T-helper 1 cell treated with Interleukin-12 subunit alpha and Interleukin-12 subunit beta and Interleukin-4 antibody, amounts not matched to agents 30 μg/mL and 1 μg/mL, for 36 hours (primary cell): ENCODE data around the gene RDH12.
"Not testable (repeated sequence)": the region's sequence is repeated elsewhere in the genome, so short reads cannot be mapped to it uniquely, and the experiment has no call there.

ENCODE experiments used
- H3K27ac Mint-ChIP-seq: one replicate; pipeline ENCODE4 v1.8.0; 2021; ENCODE audit warnings: mild to moderate bottlenecking, mixed read lengths
- H3K27me3 Mint-ChIP-seq: one replicate; pipeline ENCODE4 v1.8.0; 2021; ENCODE audit warnings: low read depth, mixed read lengths
- H3K36me3 Mint-ChIP-seq: one replicate; pipeline ENCODE4 v1.8.0; 2021; ENCODE audit warnings: low read depth, mixed read lengths
- H3K4me1 Mint-ChIP-seq: one replicate; pipeline ENCODE4 v1.8.0; 2021; ENCODE audit warnings: low read depth, mixed read lengths
- H3K4me3 Mint-ChIP-seq: one replicate; pipeline ENCODE4 v1.8.0; 2021; ENCODE audit warnings: mild to moderate bottlenecking, moderate library complexity, mixed read lengths
- H3K9me3 Mint-ChIP-seq: one replicate; pipeline ENCODE4 v1.8.0; 2021; ENCODE audit warnings: mixed read lengths

The RDH12 gene

DNA sequence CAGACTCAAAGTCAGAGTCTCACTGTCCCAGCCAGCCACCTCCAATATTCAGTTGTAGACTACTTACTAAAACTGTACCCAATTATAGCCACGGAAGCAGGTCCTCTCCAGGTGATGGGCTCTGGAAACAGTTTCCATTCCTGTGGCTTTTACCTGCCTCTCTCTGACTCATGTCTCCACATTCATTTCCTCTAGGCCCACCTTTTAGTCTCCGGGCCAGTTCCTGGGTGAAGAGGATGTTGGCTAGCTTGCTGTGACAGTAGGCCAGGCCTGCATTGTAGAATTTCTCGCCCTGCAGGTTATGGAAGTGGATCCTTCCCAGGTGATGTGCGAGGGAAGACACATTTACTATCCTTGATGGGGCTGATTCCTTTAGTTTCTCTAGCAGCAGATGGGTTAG is 11.7 kb upstream of the RDH12 start:
- no peaks in the 10 kb centered on the region for H3K27me3 Mint-ChIP-seq
- H3K9me3 Mint-ChIP-seq, result no peaks in the 10 kb centered on the region
- peaks cover 28% of the 10 kb centered on the region for H3K4me1 Mint-ChIP-seq
- no peak overlapping the region for H3K4me3 Mint-ChIP-seq
- no peak overlapping the region for H3K27ac Mint-ChIP-seq
- peaks cover 49% of the 10 kb centered on the region for H3K36me3 Mint-ChIP-seq

DNA sequence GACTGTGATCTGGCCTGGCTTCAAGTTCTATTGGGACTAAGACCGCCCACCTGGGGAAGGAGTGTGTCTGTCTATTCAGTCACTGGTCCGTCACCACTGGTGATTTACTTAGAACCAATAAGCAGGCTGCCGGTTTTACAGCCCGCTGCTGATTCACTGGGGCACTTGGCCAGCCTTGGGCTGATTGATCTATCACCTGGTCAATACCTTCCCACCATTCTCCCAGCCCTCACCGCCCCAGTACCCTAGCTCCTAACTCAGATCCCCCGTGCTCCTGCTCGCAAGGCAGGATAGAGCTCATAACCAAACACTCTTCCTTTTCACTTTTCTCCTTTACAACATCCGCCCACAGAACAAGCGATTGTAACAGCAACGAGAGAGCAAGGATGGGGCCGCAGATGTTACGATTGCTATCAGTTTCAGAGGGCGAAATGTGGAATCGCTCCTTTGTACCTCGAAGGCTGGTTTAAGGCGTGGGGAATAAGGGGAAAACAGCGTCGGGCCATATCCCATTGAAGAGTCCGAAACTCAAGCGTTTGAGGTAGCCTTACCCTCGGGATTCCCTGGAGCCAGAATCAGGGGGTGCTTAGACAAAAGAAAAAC is 6.8 kb upstream of the RDH12 start:
- Mint-ChIP-seq H3K4me3 (peak overlapping the region; percentile 91), H3K36me3 (peaks cover 18% of the 10 kb centered on the region), H3K27me3 (no peaks in the 10 kb centered on the region), H3K4me1 (peaks cover 33% of the 10 kb centered on the region), H3K9me3 (no peaks in the 10 kb centered on the region), H3K27ac (peak overlapping the region; percentile 97)

GRCh38 chr14:67695394-67695949 is 6.2 kb upstream of the RDH12 start, which contains the start of gene RDH11:
TSS of gene RDH11 (minus strand) at chr14:67695764. CDS start at chr14:67695703, 61 bp downstream.
- Mint-ChIP-seq H3K27ac (peak within 1 kb of the TSS; percentile 97), H3K36me3 (peaks cover 14% of the 10 kb centered on the region), H3K27me3 (no peaks in the 10 kb centered on the region), H3K4me3 (peak within 1 kb of the TSS; percentile 91), H3K9me3 (no peaks in the 10 kb centered on the region), H3K4me1 (peaks cover 29% of the 10 kb centered on the region)

DNA sequence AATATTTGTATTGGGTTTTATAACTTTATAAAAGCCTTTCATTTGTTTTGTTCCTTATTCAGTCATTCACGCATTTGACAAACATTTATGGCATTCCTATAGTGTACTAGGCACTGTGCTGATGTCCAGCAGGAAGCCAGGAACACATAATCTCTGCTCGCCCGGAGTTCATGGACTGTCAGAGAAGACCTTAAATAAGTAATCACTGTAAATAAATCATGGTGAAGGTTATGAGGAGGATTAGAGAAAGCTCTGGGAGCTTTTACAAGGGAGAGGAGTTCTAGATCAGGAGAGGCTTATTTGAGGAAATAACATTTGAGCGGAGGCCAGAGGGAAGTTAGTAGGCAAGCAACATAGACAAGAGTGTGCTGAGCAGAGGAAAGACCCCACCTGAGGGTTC is 4.7 kb upstream of the RDH12 start:
- Mint-ChIP-seq H3K27ac (no peak overlapping the region), H3K4me3 (no peak overlapping the region), H3K4me1 (peaks cover 24% of the 10 kb centered on the region), H3K27me3 (no peaks in the 10 kb centered on the region), H3K36me3 (peaks cover 4% of the 10 kb centered on the region), H3K9me3 (no peaks in the 10 kb centered on the region)

GRCh38 chr14:67698179-67698578 is 3.5 kb upstream of the RDH12 start:
- H3K9me3 Mint-ChIP-seq, result no peaks in the 10 kb centered on the region
- peaks cover 19% of the 10 kb centered on the region for H3K4me1 Mint-ChIP-seq
- no peak overlapping the region for H3K4me3 Mint-ChIP-seq
- H3K36me3 Mint-ChIP-seq, result no peaks in the 10 kb centered on the region
- no peak overlapping the region for H3K27ac Mint-ChIP-seq
- H3K27me3 Mint-ChIP-seq, result no peaks in the 10 kb centered on the region

DNA sequence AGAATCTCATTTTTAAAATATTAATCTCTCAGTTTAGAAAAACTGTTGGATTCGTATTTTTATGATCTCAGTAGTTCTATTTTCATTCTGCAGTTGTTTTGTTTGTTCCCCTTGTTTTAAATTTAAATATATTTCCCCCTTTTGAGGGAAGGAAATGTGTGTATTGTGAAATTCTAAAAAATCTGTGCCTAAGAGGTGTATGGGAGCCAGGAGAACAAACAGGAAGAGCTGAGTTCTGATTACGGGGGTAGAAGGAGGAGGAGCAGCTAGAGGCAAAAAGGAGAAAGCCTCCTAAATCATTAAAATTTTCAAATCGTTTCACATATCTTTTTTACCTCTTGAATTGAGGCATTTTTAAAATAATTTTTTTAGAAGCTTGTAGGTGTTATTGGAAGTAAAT is 2.3 kb downstream of the RDH12 start:
- Mint-ChIP-seq H3K4me1 (no peaks in the 10 kb centered on the region), H3K9me3 (peaks cover 4% of the 10 kb centered on the region), H3K27me3 (peaks cover 3% of the 10 kb centered on the region), H3K4me3 (no peak overlapping the region), H3K27ac (no peak overlapping the region), H3K36me3 (no peaks in the 10 kb centered on the region)

GRCh38 chr14:67704484-67705089 is 2.9 kb downstream of the RDH12 start:
- H3K4me3 Mint-ChIP-seq, result no peak overlapping the region
- no peak overlapping the region for H3K27ac Mint-ChIP-seq
- H3K9me3 Mint-ChIP-seq, result peaks cover 8% of the 10 kb centered on the region
- no peaks in the 10 kb centered on the region for H3K4me1 Mint-ChIP-seq
- no peaks in the 10 kb centered on the region for H3K36me3 Mint-ChIP-seq
- H3K27me3 Mint-ChIP-seq, result peaks cover 3% of the 10 kb centered on the region

DNA sequence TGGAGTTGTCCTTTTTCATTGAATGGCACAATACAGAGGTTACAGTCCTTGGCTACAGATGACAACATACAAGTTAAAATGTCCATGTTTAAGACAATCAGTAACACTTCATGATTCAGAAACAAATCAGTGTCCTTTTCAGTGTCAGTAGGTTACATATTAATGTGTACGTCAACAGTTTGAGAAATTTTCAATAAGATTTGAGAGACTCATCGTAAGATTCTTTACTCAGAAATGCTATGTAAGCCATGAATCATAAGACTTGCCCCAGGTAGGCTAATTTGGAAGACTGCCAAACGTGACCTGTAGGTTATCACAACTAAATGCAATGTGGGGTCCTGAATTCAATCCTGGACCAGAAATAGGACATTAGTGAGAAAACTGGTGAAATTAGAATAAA is 3.5 kb downstream of the RDH12 start:
- Mint-ChIP-seq H3K27ac (no peak overlapping the region), H3K27me3 (peaks cover 3% of the 10 kb centered on the region), H3K4me3 (no peak overlapping the region), H3K9me3 (peaks cover 14% of the 10 kb centered on the region), H3K36me3 (peaks cover 2% of the 10 kb centered on the region), H3K4me1 (no peaks in the 10 kb centered on the region)

DNA sequence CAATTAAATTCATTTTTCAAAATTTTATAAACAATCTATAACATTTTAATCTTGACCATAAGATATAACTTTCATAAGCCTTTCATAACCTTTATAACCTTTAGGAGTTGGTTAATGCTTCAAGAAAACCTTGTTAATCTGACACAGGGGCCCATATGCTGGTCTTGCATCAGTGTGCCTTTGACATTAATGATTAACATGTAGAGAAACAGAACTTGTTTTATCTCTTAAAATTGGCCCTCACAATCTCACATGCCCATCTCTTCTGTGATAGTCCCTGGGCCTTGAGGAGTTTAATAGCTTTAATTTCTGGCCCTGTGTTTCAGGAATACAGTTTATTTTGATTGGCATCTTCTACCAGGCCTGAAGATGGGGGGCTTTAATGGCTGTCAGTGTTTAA is 7.7 kb downstream of the RDH12 start:
- H3K27ac Mint-ChIP-seq, H3K36me3 Mint-ChIP-seq, H3K4me3 Mint-ChIP-seq, H3K27me3 Mint-ChIP-seq, H3K4me1 Mint-ChIP-seq: not testable (repeated sequence)
- H3K9me3 Mint-ChIP-seq, result peaks cover 21% of the 10 kb centered on the region

- H3K27me3 Mint-ChIP-seq, H3K4me1 Mint-ChIP-seq, H3K27ac Mint-ChIP-seq, H3K36me3 Mint-ChIP-seq, H3K4me3 Mint-ChIP-seq: not testable (repeated sequence)
- H3K9me3 Mint-ChIP-seq, result peaks cover 21% of the 10 kb centered on the region
These were observed 8.1 kb downstream of the RDH12 start for GRCh38 chr14:67709796-67710195.

GRCh38 chr14:67710209-67710608 is 8.5 kb downstream of the RDH12 start:
- Mint-ChIP-seq H3K9me3 (peaks cover 21% of the 10 kb centered on the region), H3K4me3 (no peak overlapping the region), H3K27ac (no peak overlapping the region), H3K4me1 (no peaks in the 10 kb centered on the region), H3K27me3 (peaks cover 8% of the 10 kb centered on the region), H3K36me3 (peaks cover 2% of the 10 kb centered on the region)

GRCh38 chr14:67717048-67717447 is 15.4 kb downstream of the RDH12 start:
- Mint-ChIP-seq H3K4me3 (no peak overlapping the region), H3K4me1 (no peaks in the 10 kb centered on the region), H3K9me3 (no peaks in the 10 kb centered on the region), H3K36me3 (no peaks in the 10 kb centered on the region), H3K27ac (no peak overlapping the region), H3K27me3 (peaks cover 16% of the 10 kb centered on the region)

- H3K27me3 Mint-ChIP-seq, result peaks cover 26% of the 10 kb centered on the region
- H3K4me3 Mint-ChIP-seq, result no peak overlapping the region
- no peak overlapping the region for H3K27ac Mint-ChIP-seq
- no peaks in the 10 kb centered on the region for H3K36me3 Mint-ChIP-seq
- no peaks in the 10 kb centered on the region for H3K9me3 Mint-ChIP-seq
- H3K4me1 Mint-ChIP-seq, result peaks cover 5% of the 10 kb centered on the region
These were observed 16.6 kb downstream of the RDH12 start for GRCh38 chr14:67718265-67718664.

DNA sequence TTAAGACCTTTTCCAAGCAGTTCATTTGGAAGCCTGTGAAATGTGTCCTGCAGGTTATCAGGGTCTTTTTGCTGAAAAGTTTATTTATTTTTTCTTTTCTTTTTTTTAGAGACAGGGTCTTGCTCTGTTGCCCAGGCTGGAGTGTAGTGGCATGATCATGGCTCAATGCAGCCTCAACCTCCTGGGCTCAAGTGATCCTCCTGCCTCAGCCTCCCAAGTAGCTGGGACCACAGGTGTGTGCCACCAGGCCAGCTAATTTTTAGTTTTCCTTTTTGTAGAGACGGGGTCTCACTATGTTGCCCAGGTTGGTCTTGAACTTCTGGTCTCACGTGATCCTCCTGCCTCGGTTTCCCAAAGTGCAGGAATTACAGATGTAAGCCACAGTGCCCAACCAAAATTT is 17.7 kb downstream of the RDH12 start:
- H3K4me3 Mint-ChIP-seq, H3K9me3 Mint-ChIP-seq, H3K27ac Mint-ChIP-seq, H3K4me1 Mint-ChIP-seq, H3K36me3 Mint-ChIP-seq: not testable (repeated sequence)
- peaks cover 31% of the 10 kb centered on the region for H3K27me3 Mint-ChIP-seq

GRCh38 chr14:67719866-67720265 is 18.2 kb downstream of the RDH12 start:
- H3K4me1 Mint-ChIP-seq, result peaks cover 5% of the 10 kb centered on the region
- no peak overlapping the region for H3K4me3 Mint-ChIP-seq

More at GRCh38 chr14:67719866-67720265, 18.2 kb downstream of the RDH12 start:
- H3K36me3 Mint-ChIP-seq, result no peaks in the 10 kb centered on the region
- no peak overlapping the region for H3K27ac Mint-ChIP-seq
- H3K27me3 Mint-ChIP-seq, result peaks cover 34% of the 10 kb centered on the region
- H3K9me3 Mint-ChIP-seq, result no peaks in the 10 kb centered on the region
